ENCODE results near the gene MYO7B.

- TF ChIP-seq CTCF (IDR thresholded peaks at IDR 0.05) = no peak
- no peak for TF ChIP-seq POLR2A (IDR thresholded peaks at IDR 0.05)
- TF ChIP-seq POLR2AphosphoS5 (IDR thresholded peaks at IDR 0.05) = no peak
These were observed 127.6 kb downstream of the MYO7B start for GRCh38 chr2:127662937-127663565.

Data from stomach (tissue), 4 donors.